Smooth muscle cell (in vitro differentiated cells): Measurements from ENCODE around the gene CACNA2D1. TPM values are rescaled to one million over a fixed set of nuclear protein-coding genes. Genes with fewer than 3 reads are reported as not detected.

Experiments
- DNase-seq: peaks from one replicate; lab custom pipeline; 2025; ENCODE audit not compliant: unreplicated experiment; lab: John Stamatoyannopoulos, UW
- H2AFZ ChIP-seq: fragments of 200-600 bp; sonication (generic); 2 replicates; pipeline ENCODE4 v1.6.0; 2016; ENCODE audit warnings: antibody characterized with exemption, low read depth, mild to moderate bottlenecking
- H3F3A ChIP-seq: fragments of 200-600 bp; sonication (generic); 2 replicates; pipeline ENCODE4 v1.6.0; 2017; ENCODE audit warnings: antibody characterized with exemption, low read depth
- H3K27ac ChIP-seq: fragments of 200-600 bp; sonication (generic); 2 replicates; pipeline ENCODE4 v1.5.1; 2016; ENCODE audit warnings: low read depth, mild to moderate bottlenecking
- H3K27me3 ChIP-seq: fragments of 200-600 bp; sonication (generic); 2 replicates; pipeline ENCODE4 v1.6.1; 2016; ENCODE audit warnings: low read depth, mild to moderate bottlenecking
- H3K36me3 ChIP-seq: fragments of 200-600 bp; sonication (generic); 2 replicates; pipeline ENCODE4 v1.5.1; 2016; ENCODE audit warnings: low read depth
- H3K4me1 ChIP-seq: fragments of 200-600 bp; sonication (generic); 2 replicates; pipeline ENCODE4 v1.5.1; 2016; ENCODE audit warnings: low read depth
- H3K4me2 ChIP-seq: fragments of 200-600 bp; sonication (generic); 2 replicates; pipeline ENCODE4 v1.6.0; 2016; ENCODE audit warnings: mild to moderate bottlenecking
- H3K4me3 ChIP-seq: fragments of 200-600 bp; sonication (generic); 2 replicates; pipeline ENCODE4 v1.5.1; 2016; ENCODE audit warnings: mild to moderate bottlenecking
- H3K79me2 ChIP-seq: fragments of 200-600 bp; sonication (generic); 2 replicates; pipeline ENCODE4 v1.6.0; 2016; ENCODE audit warnings: low read depth, mild to moderate bottlenecking
- H3K9ac ChIP-seq: fragments of 200-600 bp; sonication (generic); 2 replicates; pipeline ENCODE4 v1.6.0; 2016; ENCODE audit warnings: low read depth
- H3K9me3 ChIP-seq: fragments of 200-600 bp; sonication (generic); replicated peaks from 2 replicates; pipeline ENCODE4 v1.5.1; 2016; ENCODE audit warnings: low read depth
- H4K20me1 ChIP-seq: fragments of 200-600 bp; sonication (generic); 2 replicates; pipeline ENCODE4 v1.6.0; 2016; ENCODE audit warnings: low read depth
- CTCF ChIP-seq: fragments of 200-600 bp; sonication (generic); IDR thresholded peaks from 2 replicates; pipeline ENCODE4 v1.5.1; 2017; ENCODE audit warnings: borderline replicate concordance, mild to moderate bottlenecking, antibody characterized with exemption; ENCODE audit not compliant: insufficient read depth, poor library complexity, severe bottlenecking
- WGBS: methylation state at CpG from one replicate; pipeline ENCODE4 v1.1.7; 2016; ENCODE audit warnings: low lambda C conversion rate; 5-methylcytosine and 5-hydroxymethylcytosine counted together
- polyA plus RNA-seq: library from polyadenylated mRNA; unstranded; fragments of >200 nt; fragmentation: Nextera tagmentation; extraction: Ambion mirVana; gene quantifications from 2 replicates; pipeline ENCODE4 v1.2.1, GENCODE V29; 2016
- total RNA-seq: library from RNA; depleted of rRNA; stranded (reverse); fragments of >200 nt; gene quantifications from 2 replicates; pipeline ENCODE4 v1.2.3, GENCODE V29; 2014

Gene CACNA2D1
- total and polyA plus RNA-seq, 2 experiments from 2014 or later, result 4.1 to 39.3 TPM

GRCh38 chr7:82202965-82203364 lies 240.6 kb downstream of the CACNA2D1 start:
- H2AFZ ChIP-seq, result no peak overlapping the region
- H3F3A ChIP-seq, result no peaks in the 10 kb centered on the region
- no peak overlapping the region for H3K4me3 ChIP-seq
- no peak for TF ChIP-seq CTCF
- H3K27me3 ChIP-seq, result no peaks in the 10 kb centered on the region
- 95% methylated on average over 9 of the region's 9 CpGs for WGBS
- no peak overlapping the region for H3K27ac ChIP-seq
- H3K9ac ChIP-seq, result no peak overlapping the region
- no peaks in the 10 kb centered on the region for H3K4me1 ChIP-seq
- no peak for DNase-seq
- no peaks in the 10 kb centered on the region for H4K20me1 ChIP-seq
- no peaks in the 10 kb centered on the region for H3K9me3 ChIP-seq
- H3K79me2 ChIP-seq, result no peaks in the 10 kb centered on the region
- H3K36me3 ChIP-seq, result no peaks in the 10 kb centered on the region
- no peak overlapping the region for H3K4me2 ChIP-seq

- no peaks in the 10 kb centered on the region for H3K4me1 ChIP-seq
- H3K27me3 ChIP-seq, result no peaks in the 10 kb centered on the region
- 98% methylated on average over 13 of the region's 13 CpGs for WGBS
- H3K36me3 ChIP-seq, result no peaks in the 10 kb centered on the region
- no peak overlapping the region for H3K9ac ChIP-seq
- no peak overlapping the region for H3K27ac ChIP-seq
- H3F3A ChIP-seq, result no peaks in the 10 kb centered on the region
- no peaks in the 10 kb centered on the region for H4K20me1 ChIP-seq
- H3K4me2 ChIP-seq, result no peak overlapping the region
- H3K4me3 ChIP-seq, result no peak overlapping the region
- H3K9me3 ChIP-seq, result no peaks in the 10 kb centered on the region
- no peak for TF ChIP-seq CTCF
- no peak overlapping the region for H2AFZ ChIP-seq
- DNase-seq, result no peak
- H3K79me2 ChIP-seq, result no peaks in the 10 kb centered on the region
Measured at GRCh38 chr7:82202107-82202506, 241.5 kb downstream of the CACNA2D1 start.

GRCh38 chr7:82200601-82201000 lies 243.0 kb downstream of the CACNA2D1 start:
- H3K9me3 ChIP-seq, result no peaks in the 10 kb centered on the region
- WGBS, result 98% methylated on average over 2 of the region's 2 CpGs

More at GRCh38 chr7:82200601-82201000, 243.0 kb downstream of the CACNA2D1 start:
- no peak overlapping the region for H3K4me3 ChIP-seq
- no peaks in the 10 kb centered on the region for H3K79me2 ChIP-seq
- H2AFZ ChIP-seq, result no peak overlapping the region
- H3K4me2 ChIP-seq, result no peak overlapping the region
- no peaks in the 10 kb centered on the region for H3K27me3 ChIP-seq
- H3K36me3 ChIP-seq, result no peaks in the 10 kb centered on the region
- no peaks in the 10 kb centered on the region for H3K4me1 ChIP-seq
- no peaks in the 10 kb centered on the region for H4K20me1 ChIP-seq
- no peaks in the 10 kb centered on the region for H3F3A ChIP-seq
- no peak overlapping the region for H3K27ac ChIP-seq
- H3K9ac ChIP-seq, result no peak overlapping the region
- no peak for DNase-seq
- TF ChIP-seq CTCF, result no peak
